Spleen (tissue), 11 donors: ENCODE data around the gene CROCC2. TPM values are rescaled to one million over a fixed set of nuclear protein-coding genes. Genes with fewer than 3 reads are reported as not detected.

Experiments
- DNase-seq: peaks from one replicate; pipeline ENCODE4 v3.0.0-alpha.2; 2020
- H3K27ac ChIP-seq, 8 donors: fragments of 200-600 bp; sonication (generic) in 7 of 8; 1 replicate in 4 of 8; 2 replicates in 4 of 8; pipeline versions ENCODE4 v1.5.0 to v1.8.0; 2016 to 2021; ENCODE audit warnings: inconsistent platforms in 4 of 8, mild to moderate bottlenecking in 4 of 8, moderate library complexity in 1 of 8
- H3K27me3 ChIP-seq, 7 donors: fragments of 200-600 bp; sonication (generic) in 6 of 7; replicated peaks in 1 of 7; 1 replicate in 4 of 7; 2 replicates in 3 of 7; pipeline versions ENCODE4 v1.5.0 to v1.8.0; 2016 to 2021; ENCODE audit warnings: inconsistent platforms in 3 of 7, mild to moderate bottlenecking in 1 of 7
- H3K36me3 ChIP-seq, 6 donors: fragments of 200-600 bp; sonication (generic) in 5 of 6; 1 replicate in 4 of 6; 2 replicates in 2 of 6; pipeline versions ENCODE4 v1.5.0 to v1.8.0; 2016 to 2021; ENCODE audit warnings: inconsistent platforms in 2 of 6
- H3K4me1 ChIP-seq, 6 donors: fragments of 200-600 bp; sonication (generic) in 5 of 6; 1 replicate in 3 of 6; 2 replicates in 3 of 6; pipeline versions ENCODE4 v1.5.0 to v1.8.0; 2016 to 2021; ENCODE audit warnings: inconsistent platforms in 3 of 6
- H3K4me3 ChIP-seq, 8 donors: fragments of 200-600 bp; sonication (generic) in 7 of 8; 1 replicate in 4 of 8; 2 replicates in 4 of 8; pipeline versions ENCODE4 v1.5.0 to v1.8.0; 2016 to 2021; ENCODE audit warnings: inconsistent platforms in 4 of 8, mild to moderate bottlenecking in 4 of 8, moderate library complexity in 2 of 8
- H3K9me3 ChIP-seq, 8 donors: fragments of 200-600 bp; sonication (generic) in 7 of 8; 1 replicate in 4 of 8; 2 replicates in 4 of 8; pipeline versions ENCODE4 v1.5.0 to v1.8.0; 2016 to 2021; ENCODE audit warnings: inconsistent platforms in 4 of 8
- CTCF ChIP-seq, 11 experiments: fragments of 200-600 bp in 7 of 11; fragments of 450-650 bp in 4 of 11; sonication (generic) in 4 of 11; IDR thresholded peaks in 8 of 11; conservative IDR thresholded peaks in 3 of 11; 1 replicate in 7 of 11; 2 replicates in 4 of 11; pipeline versions ENCODE4 v1.4.0 to v1.8.0; 2016 to 2021; ENCODE audit warnings: antibody characterized with exemption in 11 of 11, inconsistent platforms in 4 of 11, mild to moderate bottlenecking in 1 of 11
- POLR2A ChIP-seq, 3 donors: fragments of 450-650 bp; IDR thresholded peaks; one replicate each; pipeline ENCODE4 v1.5.1; 2017; ENCODE audit warnings: antibody characterized with exemption in 3 of 3, mild to moderate bottlenecking in 1 of 3
- POLR2AphosphoS5 ChIP-seq, 3 donors: sonication (generic); formaldehyde crosslinking; IDR thresholded peaks; one replicate each; pipeline ENCODE4 v1.5.1; 2017; ENCODE audit warnings: antibody characterized with exemption in 3 of 3
- WGBS, 5 donors: extraction: QIAGEN DNeasy Blood & Tissue Kit in 3 of 5; methylation state at CpG; one replicate each; pipeline versions ENCODE4 v1.1.5 to v1.1.7; 2013 to 2018; 5-methylcytosine and 5-hydroxymethylcytosine counted together
- intact Hi-C: fragments of 100-400 bp; cut with DNase I; formaldehyde crosslinking; loops from one replicate; pipeline ENCODE4 v1.15.0; 2023; ENCODE audit warnings: low total_unique reads
- polyA plus RNA-seq, 3 donors: library from polyadenylated mRNA; stranded (reverse); fragments of 200-250 nt; gene quantifications; one replicate each; pipeline ENCODE4 v1.2.1, GENCODE V29; 2013
- total RNA-seq, 7 donors: library from RNA; depleted of rRNA in 3 of 7; stranded (reverse); fragments of >200 nt in 3 of 7; fragmentation: NEBNext Ultra II Directional in 4 of 7; extraction: Animal tissue kit (Norgen Biotek cat#: 25700) in 4 of 7; gene quantifications; one replicate each; pipeline versions ENCODE4 v1.1.0 to v1.2.1, GENCODE V29; 2016 to 2021
- donor health status: healthy with polysubstance abuse.
- donor health status: DM: no; HTN: no; CAD: no; lungs with moderate emphysema.
- donor health status: DM: no; HTN: no; CAD: no.
- donor health status: Bipolar disorder and iron deficiency.
- donor health status: healthy.
- donor health status: DM: no; HTN: no; CAD: no.
- donor health status: DM: yes; HTN: yes; CAD: no.

The CROCC2 gene
- total and polyA plus RNA-seq, 10 donors = 0.04 to 3.6 (median 0.75) TPM

DNA sequence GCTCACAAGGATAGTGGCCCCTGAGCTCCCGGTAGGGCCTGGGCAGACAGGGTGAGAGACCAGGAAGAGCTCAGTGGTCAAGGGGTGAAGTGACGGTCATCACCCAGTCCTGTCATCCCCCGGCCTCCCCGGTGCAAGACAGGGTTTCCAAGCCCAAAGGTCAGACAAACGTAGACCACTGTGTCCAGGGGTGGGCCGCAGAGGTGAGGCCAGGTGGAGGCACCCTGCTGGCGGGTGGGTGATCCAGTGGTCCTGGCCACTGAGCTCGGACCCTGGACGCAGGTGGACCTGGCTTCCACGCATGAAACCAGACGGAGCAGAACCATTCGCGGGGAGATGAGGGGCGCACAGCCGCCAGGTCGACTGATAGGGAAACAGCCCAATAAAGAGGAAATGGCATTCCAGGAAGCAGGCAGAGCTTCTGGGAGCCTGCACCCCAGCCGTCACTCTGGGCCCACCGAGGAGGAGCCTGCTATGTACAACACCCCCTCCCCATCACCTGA is 77.9 kb downstream of the CROCC2 start:
- H3K27me3 ChIP-seq = peaks cover 0 to 26% (median 0%) of the 10 kb centered on the region in 7 donors
- intact Hi-C loops = no loop called here
- H3K4me1 ChIP-seq = peaks cover 0 to 26% (median 18%) of the 10 kb centered on the region in 6 donors
- H3K36me3 ChIP-seq = no peaks in the 10 kb centered on the region
- TF ChIP-seq CTCF (IDR thresholded peaks at IDR 0.05 in 8 of 11, conservative IDR thresholded peaks at IDR 0.05 in 3 of 11) (no peak), POLR2AphosphoS5 (IDR thresholded peaks at IDR 0.05) (no peak), POLR2A (IDR thresholded peaks at IDR 0.05) (no peak)
- WGBS, 5 donors = 58 to 70% (median 69%) methylated on average over 18 of the region's 18 CpGs
- DNase-seq = peak; percentile 71
- H3K9me3 ChIP-seq = peaks cover 0 to 9% (median 0%) of the 10 kb centered on the region in 8 donors
- H3K27ac ChIP-seq = no peak overlapping the region
- no peak overlapping the region for H3K4me3 ChIP-seq

DNA sequence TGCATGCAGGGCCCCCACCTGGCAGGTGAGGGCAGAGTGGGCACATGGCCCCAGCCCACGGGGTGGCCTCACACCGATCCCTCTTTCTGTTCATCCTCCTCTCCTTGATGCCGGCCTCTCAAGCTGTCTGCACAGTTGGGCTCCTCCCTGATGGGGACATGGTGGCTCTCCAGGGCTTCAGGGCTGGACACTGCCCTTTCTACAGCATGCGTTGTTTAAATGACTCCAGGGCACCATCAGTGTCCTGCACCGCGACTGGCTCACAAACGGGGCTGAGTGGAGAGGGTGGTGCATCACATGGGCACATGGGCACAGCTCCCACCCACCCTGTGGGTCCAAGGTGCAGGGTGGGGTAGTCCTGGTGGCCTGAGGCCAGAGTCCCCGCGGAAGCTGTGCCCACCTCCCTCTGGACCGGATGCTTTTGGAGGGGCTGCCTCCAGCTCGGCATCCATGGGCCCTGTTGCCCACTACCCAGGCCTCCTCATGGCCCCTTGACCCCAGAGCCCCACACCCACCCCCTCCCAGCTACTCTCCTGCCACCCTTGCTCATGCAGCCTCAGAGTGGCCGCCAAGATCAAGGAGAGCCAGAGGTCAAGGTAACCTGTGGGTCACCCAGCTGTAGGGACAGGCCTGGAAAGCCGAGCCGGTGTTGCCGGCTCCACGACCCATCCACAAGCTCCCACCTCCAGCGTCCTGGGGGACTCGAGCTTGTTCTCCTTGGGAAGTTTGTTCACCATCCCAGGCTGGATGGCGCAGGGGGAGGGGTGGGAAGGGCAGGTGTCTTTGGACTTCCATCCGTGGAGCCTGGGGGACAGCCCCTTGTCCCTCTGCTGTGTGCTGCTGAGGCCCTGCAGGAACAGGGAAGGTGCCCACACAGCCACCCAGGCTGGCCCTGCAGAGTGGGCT is 80.0 kb downstream of the CROCC2 start:
- H3K27ac ChIP-seq = peak overlapping the region in 2 of 8 donors; percentile 18 to 30
- WGBS, 5 donors = 81 to 94% (median 85%) methylated on average over 16 to 20 of the region's 20 CpGs
- DNase-seq = peak; percentile 70
- H3K4me1 ChIP-seq = peaks cover 0 to 41% (median 24%) of the 10 kb centered on the region in 6 donors
- H3K9me3 ChIP-seq = peaks cover 0 to 9% (median 0%) of the 10 kb centered on the region in 8 donors
- no peak overlapping the region for H3K4me3 ChIP-seq
- H3K27me3 ChIP-seq = peaks cover 0 to 26% (median 0%) of the 10 kb centered on the region in 7 donors
- TF ChIP-seq CTCF (IDR thresholded peaks at IDR 0.05 in 8 of 11, conservative IDR thresholded peaks at IDR 0.05 in 3 of 11) = no peak
- TF ChIP-seq POLR2A (IDR thresholded peaks at IDR 0.05) = no peak
- no peak for TF ChIP-seq POLR2AphosphoS5 (IDR thresholded peaks at IDR 0.05)
- intact Hi-C loops = no loop called here
- no peaks in the 10 kb centered on the region for H3K36me3 ChIP-seq

DNA sequence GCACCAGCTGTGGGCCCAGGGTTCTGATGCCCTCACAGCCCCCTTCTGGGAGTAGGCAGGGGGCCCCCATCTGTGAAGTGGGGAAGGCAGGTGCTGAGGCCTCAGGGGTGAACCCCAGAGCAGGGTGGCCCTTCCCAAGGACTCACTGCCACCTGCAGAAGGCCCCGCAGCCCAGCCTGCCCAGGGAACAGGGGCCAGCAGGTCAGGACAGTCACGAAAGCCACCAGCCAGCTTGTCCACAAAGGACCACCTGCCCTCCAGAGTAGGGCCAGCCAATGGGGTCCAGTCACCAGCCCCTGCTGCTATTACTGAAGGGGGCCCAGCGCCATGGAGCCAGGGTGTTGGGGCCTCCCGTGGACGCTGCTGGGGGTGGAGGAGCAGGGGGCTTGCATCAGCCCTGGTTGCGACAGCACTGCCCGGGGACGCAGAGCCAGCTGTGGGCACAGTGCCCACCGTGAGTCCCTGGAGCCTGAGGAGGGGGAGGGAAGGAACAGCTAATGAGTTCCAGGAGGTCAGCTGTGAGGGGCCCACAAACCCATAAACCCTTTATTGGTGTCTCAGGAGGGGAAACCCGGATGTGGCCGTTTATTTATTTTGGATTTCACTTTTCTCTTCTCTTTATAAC is 80.8 kb downstream of the CROCC2 start:
- Histone ChIP-seq H3K4me1 (peaks cover 0 to 46% (median 26%) of the 10 kb centered on the region in 6 donors), H3K27me3 (peaks cover 0 to 23% (median 0%) of the 10 kb centered on the region in 7 donors), H3K27ac (peak overlapping the region in 3 of 8 donors; percentile 18 to 30 (median 23)), H3K36me3 (no peaks in the 10 kb centered on the region), H3K9me3 (peaks cover 0 to 9% (median 0%) of the 10 kb centered on the region in 8 donors), H3K4me3 (no peak overlapping the region)
- 33 to 56% (median 51%) methylated on average over 10 to 11 of the region's 11 CpGs for WGBS, 5 donors
- TF ChIP-seq POLR2AphosphoS5 (IDR thresholded peaks at IDR 0.05) = peak; percentile 7 to 55 (median 44)
- no peak for TF ChIP-seq POLR2A (IDR thresholded peaks at IDR 0.05)
- intact Hi-C loops = no loop called here
- DNase-seq = peak; percentile 72

DNA sequence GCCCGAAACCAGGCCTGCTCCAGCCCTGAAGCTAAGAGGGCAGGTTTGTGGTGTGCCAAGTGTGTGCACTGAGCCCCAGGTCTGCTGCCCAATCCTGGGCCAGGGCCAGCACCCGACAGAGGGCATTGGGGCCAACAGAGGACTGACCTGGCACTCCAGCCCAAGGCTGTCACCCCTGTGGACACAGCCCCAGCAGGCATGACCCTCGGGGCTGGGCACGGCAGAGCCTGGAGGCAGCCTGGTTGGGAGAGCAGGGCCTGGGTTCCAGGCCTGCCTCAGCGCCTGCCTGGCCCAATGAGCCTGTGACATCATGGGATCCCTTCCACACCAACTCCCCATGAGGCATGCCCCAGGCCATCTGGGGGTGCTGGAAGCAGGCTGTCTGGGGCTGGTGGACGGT is 81.5 kb downstream of the CROCC2 start:
- no peak for TF ChIP-seq POLR2AphosphoS5 (IDR thresholded peaks at IDR 0.05)
- no peak for TF ChIP-seq POLR2A (IDR thresholded peaks at IDR 0.05)
- no peak for TF ChIP-seq CTCF (IDR thresholded peaks at IDR 0.05 in 8 of 11, conservative IDR thresholded peaks at IDR 0.05 in 3 of 11)
- no peaks in the 10 kb centered on the region for H3K36me3 ChIP-seq
- no peak overlapping the region for H3K4me3 ChIP-seq
- intact Hi-C loops = no loop called here
- H3K4me1 ChIP-seq = peaks cover 0 to 53% (median 31%) of the 10 kb centered on the region in 6 donors
- peak; percentile 65 for DNase-seq
- peaks cover 0 to 9% (median 0%) of the 10 kb centered on the region in 8 donors for H3K9me3 ChIP-seq
- peaks cover 0 to 16% (median 0%) of the 10 kb centered on the region in 7 donors for H3K27me3 ChIP-seq
- 80 to 92% (median 86%) methylated on average over 4 to 6 of the region's 6 CpGs for WGBS, 5 donors
- H3K27ac ChIP-seq = peak overlapping the region in 3 of 8 donors; percentile 18 to 45 (median 21)
